Uterus (tissue), 2 donors: ENCODE data around the gene RIOK3.

ENCODE experiments used
- CTCF ChIP-seq, 4 experiments: fragments of 200-600 bp in 2 of 4; fragments of 450-650 bp in 2 of 4; sonication (generic) in 2 of 4; IDR thresholded peaks; one replicate each; pipeline ENCODE4 v1.5.1; 2016 to 2019; ENCODE audit warnings: antibody characterized with exemption in 4 of 4, mild to moderate bottlenecking in 2 of 4, moderate library complexity in 1 of 4
- POLR2A ChIP-seq, 2 donors: fragments of 450-650 bp; IDR thresholded peaks; one replicate each; pipeline ENCODE4 v1.6.1; 2016; ENCODE audit warnings: antibody characterized with exemption in 2 of 2, mild to moderate bottlenecking in 1 of 2, moderate library complexity in 1 of 2

- TF ChIP-seq POLR2A (IDR thresholded peaks at IDR 0.05) (no peak), CTCF (IDR thresholded peaks at IDR 0.05) (no peak)
Observed at GRCh38 chr18:23412351-23412964, 40.6 kb upstream of the RIOK3 start.
